GM13977 (cell line): ENCODE data around the gene ITCH.

Source experiments
- DNase-seq: peaks from one replicate; pipeline ENCODE4 v3.0.0; 2012; ENCODE audit warnings: low spot score
- CTCF ChIP-seq: IDR thresholded peaks from 2 replicates; pipeline ENCODE4 v1.5.1; 2012; ENCODE audit warnings: mild to moderate bottlenecking, control low read depth; ENCODE audit not compliant: insufficient read depth; ENCODE audit errors: extremely low read depth, missing control alignments
- in situ Hi-C: fragments of 300-500 bp; cut with MboI; formaldehyde crosslinking; loops from one replicate; pipeline ENCODE4 v1.12.0; 2022; ENCODE audit warnings: low sequenced_read_pairs, low pct_unique_long_range_greater_than_20kb, mixed read lengths, inconsistent platforms; ENCODE audit not compliant: unreplicated experiment

The ITCH gene

GRCh38 chr20:34528921-34529297 lies 165.8 kb downstream of the ITCH start:
- no peak for TF ChIP-seq CTCF
- DNase-seq: no peak
- in situ Hi-C loops: no loop called here

- in situ Hi-C loops: loop anchor here (10.0 kb wide), 1 partner anchor 235 kb away; no protein-coding TSS in a partner anchor
- no peak for DNase-seq
- no peak for TF ChIP-seq CTCF
Measured at GRCh38 chr20:34529742-34530141, 166.7 kb downstream of the ITCH start.

- in situ Hi-C loops: loop anchor here (10.0 kb wide), 1 partner anchor 234 kb away; no protein-coding TSS in a partner anchor
- TF ChIP-seq CTCF: no peak
- DNase-seq: no peak
Measured at GRCh38 chr20:34530342-34530741, 167.3 kb downstream of the ITCH start.

- no peak for TF ChIP-seq CTCF
- DNase-seq: no peak
- in situ Hi-C loops: loop anchor here (10.0 kb wide), 1 partner anchor 233 kb away; no protein-coding TSS in a partner anchor
Measured at GRCh38 chr20:34531608-34532265, 168.7 kb downstream of the ITCH start.

- no peak for TF ChIP-seq CTCF
- DNase-seq: no peak
- in situ Hi-C loops: loop anchor here (10.0 kb wide), 1 partner anchor 232 kb away; no protein-coding TSS in a partner anchor
Measured at GRCh38 chr20:34532320-34532719, 169.2 kb downstream of the ITCH start.

- in situ Hi-C loops: loop anchor here (10.0 kb wide), 1 partner anchor 232 kb away; no protein-coding TSS in a partner anchor
- no peak for TF ChIP-seq CTCF
- DNase-seq: no peak
Measured at GRCh38 chr20:34532756-34533155, 169.7 kb downstream of the ITCH start.
